GM19193 (cell line): ENCODE measurements around the gene PRR30.

Source experiments
- POLR2A ChIP-seq: IDR thresholded peaks from 4 replicates; pipeline ENCODE4 v1.6.1; 2011; ENCODE audit not compliant: insufficient read depth, insufficient read length; ENCODE audit errors: extremely low read depth

The PRR30 gene

DNA sequence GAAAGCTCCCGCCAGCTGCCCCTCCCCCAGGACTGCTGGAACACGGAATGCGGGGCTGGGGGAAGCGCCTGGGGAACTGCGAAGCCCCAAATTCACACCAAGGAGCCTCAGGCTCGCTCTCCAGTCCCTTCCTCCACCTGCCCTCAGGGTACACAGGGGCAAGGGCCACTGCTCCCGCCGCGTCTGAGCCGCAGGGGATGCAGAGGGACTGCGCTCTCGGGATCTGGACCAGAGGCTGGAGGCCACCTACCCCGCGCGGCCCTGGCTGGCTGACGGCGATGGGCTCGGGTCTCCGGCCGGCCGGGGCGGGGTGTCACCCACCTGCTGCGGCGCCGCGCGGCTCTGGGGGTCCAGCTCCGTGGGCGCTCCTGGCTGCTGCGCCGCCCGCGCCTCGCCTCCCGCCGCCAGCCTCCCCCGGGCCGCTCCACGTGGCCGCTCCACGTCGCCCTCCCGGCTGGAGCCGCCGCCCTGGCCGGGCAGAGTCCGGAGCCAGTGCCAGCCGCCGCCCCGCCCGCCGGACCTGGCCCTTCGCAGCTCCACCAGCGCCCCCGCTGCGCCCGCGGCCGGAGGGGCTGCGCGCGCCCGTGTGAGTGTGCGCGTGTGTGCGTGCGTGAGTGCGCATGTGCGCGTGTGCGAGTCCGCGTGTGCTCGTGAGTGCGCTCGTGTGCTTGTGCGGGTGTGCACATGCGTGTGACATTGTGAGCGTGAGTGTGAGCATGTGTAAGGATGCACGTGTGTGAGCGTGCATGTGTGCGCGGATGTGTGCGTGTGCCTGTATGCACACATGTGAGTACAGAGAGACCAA, 20.5 kb downstream of the PRR30 start, which contains the start of gene CGREF1:
CGREF1 (minus strand) TSS at position 604 of the 805 bp plus-strand sequence. CDS start 14,762 bp downstream, outside the sequence.
- no peak for TF ChIP-seq POLR2A

DNA sequence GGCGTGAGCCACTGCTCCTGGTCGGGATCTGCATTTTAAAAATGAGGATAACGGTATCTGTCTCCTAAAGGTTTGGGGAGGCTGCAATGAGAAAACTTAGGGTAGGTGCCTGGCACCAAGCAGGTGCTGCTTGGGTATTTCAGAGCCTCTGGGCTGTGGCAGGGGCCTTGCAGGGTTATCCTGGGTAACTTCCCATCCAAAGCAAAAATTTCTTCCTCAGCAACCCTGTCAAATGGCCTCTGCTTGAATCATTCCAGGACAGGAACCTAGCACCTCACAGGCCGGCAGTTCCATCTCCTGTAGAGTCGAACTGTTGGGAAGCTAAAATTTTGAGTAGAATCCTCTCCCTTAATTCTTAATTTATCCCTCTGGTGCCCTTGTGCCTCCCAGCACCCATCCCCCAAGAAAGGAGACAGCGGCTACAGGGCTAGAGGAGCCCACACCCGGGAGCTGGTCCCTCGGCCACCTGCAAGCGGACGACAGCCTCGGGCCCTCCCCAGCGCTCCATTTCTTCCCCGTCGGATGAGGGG, 21.1 kb downstream of the PRR30 start:
- no peak for TF ChIP-seq POLR2A

DNA sequence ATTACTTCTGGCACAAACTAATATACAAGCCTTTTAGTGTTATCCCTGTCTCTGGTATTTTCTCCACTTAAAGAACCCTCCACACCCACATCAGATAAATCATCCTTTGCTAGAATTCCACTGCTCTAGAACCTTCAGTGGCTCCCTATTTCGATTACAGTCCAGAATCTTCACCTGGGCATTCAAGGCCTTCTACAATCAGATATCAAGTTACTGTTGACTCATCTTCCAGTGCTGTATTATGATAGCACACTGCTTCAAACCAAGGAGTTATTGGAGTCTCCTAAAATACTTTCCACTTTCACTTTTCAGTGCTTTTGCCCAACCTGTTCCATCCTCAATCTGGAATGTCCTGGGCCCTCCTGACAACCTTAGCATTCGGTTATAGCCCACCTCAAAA, 23.7 kb downstream of the PRR30 start:
- no peak for TF ChIP-seq POLR2A

DNA sequence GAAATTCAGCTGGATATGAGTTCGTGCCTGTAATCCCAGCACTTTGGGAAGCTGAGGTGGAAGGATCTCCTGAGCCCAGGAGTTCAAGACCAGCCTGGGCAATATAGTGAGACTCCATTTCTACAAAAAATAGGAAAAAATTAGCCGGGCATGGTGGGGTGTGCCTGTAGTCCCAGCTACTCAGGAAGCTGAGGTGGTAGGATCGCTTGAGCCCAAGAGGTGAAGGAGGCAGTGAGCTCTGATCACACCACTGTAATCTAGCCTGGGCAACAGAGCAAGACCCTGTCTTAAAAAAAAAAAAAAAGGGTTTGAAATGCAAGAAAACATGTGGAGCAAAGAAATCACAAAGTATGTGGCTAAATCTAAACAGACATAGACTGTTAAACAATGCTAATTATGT, 30.1 kb downstream of the PRR30 start:
- TF ChIP-seq POLR2A: no peak

DNA sequence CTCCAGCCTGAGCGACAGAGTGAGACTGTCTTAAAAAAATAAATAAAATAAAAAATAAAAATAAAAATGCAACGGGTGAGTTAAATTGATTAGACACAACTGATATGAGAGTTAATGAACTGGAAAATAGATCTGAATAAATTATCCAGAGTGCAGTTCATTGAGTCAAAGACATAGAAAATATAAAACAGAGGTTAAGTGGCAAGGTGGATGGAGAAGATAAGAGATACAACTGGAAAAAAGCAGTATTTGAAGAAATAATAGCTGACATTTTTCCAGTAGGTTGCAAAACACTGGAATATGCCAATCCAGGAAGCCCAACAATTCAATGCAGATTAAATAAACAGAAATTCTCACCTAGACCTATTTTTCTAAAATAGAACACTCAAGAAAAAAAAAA, 31.0 kb downstream of the PRR30 start:
- no peak for TF ChIP-seq POLR2A

DNA sequence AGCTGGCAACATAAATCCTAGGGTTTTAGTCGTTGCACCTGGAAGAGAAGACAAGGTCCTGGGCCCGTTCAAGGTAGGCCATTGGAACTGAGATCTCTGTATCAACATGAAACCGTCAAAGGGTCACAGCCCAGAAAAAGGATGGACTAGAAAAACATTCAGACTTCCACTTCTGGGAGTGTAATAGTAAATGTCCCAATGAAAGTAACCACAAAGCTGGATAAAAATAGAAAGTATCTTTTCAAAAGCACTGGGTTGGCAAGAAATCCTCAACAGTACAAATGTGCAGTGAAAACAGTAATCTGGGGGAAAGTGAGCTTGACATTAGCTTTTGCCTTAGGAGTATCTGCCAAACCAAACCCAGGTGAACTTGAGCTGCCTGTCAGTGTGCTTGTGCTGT, 33.2 kb downstream of the PRR30 start:
- TF ChIP-seq POLR2A: no peak

DNA sequence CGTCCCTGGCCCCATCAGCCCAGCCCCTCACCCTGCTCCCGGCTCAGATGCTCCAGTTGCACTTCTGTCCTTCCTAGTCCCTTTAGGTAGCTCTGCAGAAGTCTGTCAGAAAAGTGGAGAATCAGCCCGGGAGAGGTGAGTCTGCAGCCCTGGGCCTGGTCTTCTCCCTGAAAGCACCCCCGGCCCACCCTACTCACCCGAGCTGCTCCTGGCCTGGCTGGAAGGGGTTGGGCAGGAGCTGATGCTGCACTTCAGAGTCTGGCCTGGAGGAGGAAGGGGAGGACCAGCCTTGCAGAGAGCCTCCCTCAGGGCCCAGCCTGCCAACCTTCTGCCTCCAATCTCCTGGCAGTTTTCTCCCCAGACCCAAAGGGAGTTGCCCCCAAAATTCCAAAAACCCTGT, 36.9 kb downstream of the PRR30 start:
- TF ChIP-seq POLR2A: no peak

DNA sequence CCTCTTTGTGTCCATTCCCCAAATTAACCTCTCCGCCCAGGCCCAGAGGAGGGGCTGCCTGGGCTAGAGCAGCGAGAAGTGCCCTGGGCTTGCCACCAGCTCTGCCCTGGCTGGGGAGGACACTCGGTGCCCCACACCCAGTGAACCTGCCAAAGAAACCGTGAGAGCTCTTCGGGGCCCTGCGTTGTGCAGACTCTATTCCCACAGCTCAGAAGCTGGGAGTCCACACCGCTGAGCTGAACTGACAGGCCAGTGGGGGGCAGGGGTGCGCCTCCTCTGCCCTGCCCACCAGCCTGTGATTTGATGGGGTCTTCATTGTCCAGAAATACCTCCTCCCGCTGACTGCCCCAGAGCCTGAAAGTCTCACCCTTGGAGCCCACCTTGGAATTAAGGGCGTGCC, 39.2 kb downstream of the PRR30 start:
- TF ChIP-seq POLR2A: no peak

DNA sequence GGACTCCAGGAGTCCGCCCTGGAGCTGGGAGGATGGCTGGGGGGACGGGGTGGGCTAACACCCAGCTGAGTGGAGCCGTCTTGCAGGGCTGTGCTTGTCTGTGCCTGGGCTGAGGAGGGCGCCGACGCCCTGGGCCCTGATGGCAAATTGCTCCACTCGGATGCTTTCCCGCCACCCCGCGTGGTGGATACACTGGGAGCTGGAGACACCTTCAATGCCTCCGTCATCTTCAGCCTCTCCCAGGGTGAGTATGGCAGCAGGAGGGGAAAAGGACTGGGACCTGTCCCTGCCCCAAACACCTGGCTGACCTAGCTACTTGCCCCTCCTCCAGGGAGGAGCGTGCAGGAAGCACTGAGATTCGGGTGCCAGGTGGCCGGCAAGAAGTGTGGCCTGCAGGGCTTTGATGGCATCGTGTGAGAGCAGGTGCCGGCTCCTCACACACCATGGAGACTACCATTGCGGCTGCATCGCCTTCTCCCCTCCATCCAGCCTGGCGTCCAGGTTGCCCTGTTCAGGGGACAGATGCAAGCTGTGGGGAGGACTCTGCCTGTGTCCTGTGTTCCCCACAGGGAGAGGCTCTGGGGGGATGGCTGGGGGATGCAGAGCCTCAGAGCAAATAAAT, 39.8 kb downstream of the PRR30 start:
- no peak for TF ChIP-seq POLR2A

DNA sequence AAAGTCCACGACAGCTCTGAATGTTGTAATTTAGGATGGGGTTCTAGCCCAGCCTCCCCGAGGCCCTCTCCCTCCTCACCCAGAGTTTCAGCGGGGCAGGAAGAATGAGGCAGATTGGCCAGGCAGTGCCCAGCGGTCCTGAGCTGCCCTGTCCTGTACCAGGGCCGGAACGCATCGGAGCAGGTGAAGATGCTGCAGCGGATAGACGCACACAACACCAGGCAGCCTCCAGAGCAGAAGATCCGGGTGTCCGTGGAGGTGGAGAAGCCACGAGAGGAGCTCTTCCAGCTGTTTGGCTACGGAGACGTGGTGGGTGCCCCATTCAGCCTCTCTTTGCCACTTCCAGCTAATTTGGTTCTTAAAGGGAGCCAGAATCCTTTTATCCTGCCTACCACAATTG, 41.9 kb downstream of the PRR30 start:
- no peak for TF ChIP-seq POLR2A

DNA sequence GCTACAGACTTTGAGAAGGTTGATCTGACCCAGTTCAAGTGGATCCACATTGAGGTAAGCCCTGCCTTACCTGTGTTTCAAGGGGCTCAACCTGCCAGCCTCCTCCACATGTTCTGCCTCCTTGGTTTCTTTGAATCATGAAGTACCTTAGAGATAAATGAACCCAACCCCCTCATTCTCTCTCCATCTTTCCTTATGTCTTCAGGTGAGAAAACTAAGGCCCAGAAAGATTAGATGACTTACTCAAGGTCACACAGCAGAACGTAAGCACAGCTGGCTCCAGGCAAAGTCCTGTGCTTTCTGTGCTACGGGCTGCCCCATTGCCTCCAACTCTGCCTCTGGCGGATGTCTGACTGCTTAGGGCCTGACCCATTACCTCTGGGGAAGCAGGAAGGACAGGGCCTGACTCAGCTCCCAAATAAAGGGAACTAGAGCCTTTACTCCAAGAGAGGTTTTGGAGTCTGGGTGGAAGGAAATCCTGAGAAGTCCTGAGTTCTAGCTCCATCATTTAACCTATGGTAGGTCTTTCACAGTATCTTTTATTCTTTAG, 42.4 kb downstream of the PRR30 start:
- no peak for TF ChIP-seq POLR2A

DNA sequence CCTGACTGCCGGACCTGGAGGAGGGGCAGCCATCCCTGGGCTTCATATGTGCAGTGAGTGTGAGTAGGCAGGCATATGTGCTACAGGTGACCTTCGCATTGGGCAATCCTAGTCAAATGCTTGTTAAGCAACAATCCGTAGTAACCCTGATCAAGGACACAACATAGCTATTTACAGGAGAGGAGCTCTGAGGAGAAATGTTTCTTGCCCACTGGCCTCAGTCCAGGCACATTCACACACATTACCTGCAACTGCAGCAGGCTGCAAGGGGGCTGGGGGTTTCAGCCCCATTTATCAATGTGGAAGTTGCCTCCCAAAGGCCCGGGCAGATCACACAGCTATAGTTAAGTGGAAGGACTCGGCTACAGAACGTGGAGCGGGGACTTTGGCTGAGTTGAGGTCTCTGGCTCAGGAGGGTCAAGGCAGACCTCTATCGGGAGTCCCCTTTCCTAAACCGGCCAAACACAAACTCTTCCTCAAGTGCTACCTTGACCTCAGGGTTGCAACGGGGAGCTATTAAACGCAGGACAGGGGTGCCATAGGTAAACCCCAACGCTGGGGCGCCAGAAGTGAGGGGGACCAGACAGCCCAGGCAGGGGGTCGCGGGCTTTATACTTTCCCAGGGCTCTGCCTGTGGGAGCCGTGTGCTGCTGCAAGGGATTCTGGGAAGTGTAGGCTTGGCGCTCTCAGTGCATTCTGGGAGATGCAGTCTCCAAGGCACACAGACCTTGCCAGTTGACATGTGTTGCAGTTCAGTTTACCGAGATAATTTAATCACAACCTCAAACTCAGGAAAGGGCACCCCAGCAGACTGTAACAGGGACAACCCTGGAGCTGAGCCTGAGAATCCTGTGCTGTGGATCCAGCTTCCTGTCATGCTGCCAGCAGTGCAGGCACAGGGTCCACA, 43.2 kb downstream of the PRR30 start:
- TF ChIP-seq POLR2A: peak; percentile 34

DNA sequence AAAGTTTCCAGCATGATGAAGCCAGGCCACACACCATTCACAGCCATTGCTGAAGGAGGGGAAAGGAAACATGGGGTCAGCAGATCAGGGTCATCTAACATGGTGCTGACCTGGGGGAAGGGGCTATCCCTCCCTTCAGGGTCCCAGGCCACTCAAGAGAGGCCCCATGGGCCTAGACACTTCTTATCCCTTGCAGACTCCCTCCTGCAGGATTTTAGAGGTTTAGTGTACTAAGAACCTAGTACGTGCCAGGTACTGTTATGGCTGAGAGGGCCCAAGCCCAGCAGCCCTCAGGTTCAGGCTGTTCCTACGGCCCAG, 43.8 kb downstream of the PRR30 start:
- TF ChIP-seq POLR2A: no peak

DNA sequence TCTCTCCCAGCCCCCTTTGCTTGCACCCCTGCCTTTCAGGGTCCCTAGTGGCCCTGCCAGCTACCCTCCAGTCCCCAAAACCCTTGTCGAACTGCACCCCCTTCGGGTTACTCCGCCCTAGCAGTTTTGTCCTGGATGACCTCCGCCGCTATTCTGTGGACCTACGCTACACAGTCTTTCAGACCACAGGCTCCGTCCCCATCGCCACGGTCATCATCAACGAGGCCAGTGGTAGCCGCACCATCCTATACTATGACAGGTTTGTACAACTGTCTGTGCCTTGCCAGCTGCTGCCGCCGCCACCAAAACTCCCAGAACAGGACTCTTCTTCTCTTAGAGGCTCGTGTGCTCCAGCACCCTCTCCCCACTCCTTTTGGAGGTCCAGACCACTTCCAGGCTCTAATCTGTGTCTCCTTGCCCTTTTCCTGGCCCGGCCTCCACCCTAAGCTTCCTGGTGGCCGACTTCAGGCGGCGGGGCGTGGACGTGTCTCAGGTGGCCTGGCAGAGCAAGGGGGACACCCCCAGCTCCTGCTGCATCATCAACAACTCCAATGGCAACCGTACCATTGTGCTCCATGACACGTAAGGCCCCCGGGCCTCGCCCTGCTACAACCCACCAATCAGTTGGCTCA, 44.7 kb downstream of the PRR30 start:
- no peak for TF ChIP-seq POLR2A
